Fibroblast of the aortic adventitia (primary cell): Measurements from ENCODE around the gene CFAP251. TPM values are rescaled to one million over a fixed set of nuclear protein-coding genes. Genes with fewer than 3 reads are reported as not detected.

Experiments
- DNase-seq: peaks from one replicate; pipeline ENCODE4 v3.0.0-alpha.2; 2010; ENCODE audit warnings: low read depth
- H3K4me3 ChIP-seq: 2 replicates; pipeline ENCODE4 v1.5.1; 2011; ENCODE audit warnings: low read depth, mild to moderate bottlenecking, control low read depth, low read length, moderate library complexity
- total RNA-seq: library from RNA; depleted of rRNA; stranded (reverse); fragments of >200 nt; gene quantifications from 2 replicates; pipeline ENCODE4 v1.2.3, GENCODE V29; 2012; ENCODE audit warnings: low replicate concordance
- TF ChIP-seq, protein P1 (sequence below): IDR thresholded peaks from 2 replicates; pipeline ENCODE4 v1.5.1; 2011; ENCODE audit warnings: mild to moderate bottlenecking, low read length, control low read depth, inconsistent platforms; ENCODE audit not compliant: insufficient read depth

The CFAP251 gene
- total RNA-seq, 1 donor: 8.8 TPM

DNA sequence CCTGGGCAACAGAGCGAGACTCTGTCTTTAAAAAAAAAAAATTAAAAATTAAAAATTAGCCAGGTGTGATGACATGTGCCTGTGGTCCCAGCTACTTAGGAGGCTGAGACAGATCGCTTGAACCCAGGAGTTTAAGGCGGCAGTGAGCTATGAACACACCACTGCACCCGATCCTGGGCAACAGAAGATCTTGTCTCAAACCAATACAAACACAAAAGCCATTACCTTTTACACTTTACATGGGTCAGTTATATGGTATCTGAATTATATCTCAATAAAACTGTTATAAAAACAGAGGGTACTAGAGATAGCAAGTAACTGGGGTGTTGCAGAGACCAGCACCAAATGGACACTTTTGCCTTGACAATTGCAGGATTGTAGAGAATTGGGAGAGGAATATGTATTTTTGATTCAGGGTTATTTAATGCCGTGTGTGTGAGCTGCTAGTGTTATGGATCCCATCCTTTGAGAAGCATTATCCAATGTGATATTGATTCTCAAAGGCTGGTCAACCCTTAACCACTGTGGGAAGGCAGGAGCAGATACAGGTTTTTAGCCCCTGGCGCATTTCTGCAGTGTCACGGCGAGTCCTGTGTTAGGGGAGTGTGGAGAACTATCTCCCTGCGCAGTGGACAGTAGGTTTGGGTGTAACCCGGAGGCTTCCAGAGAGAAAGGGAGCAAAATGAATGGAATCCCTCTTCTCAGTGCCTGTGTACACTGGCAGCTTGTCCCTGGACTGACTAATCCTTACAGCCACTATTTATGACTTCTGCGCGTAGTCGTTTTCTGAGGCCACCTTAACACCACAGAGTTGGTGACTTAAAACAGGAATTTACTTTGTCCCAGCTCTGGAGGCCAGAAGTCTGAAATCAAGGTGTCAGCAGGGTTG, 25.5 kb upstream of the CFAP251 start:
- H3K4me3 ChIP-seq: no peak overlapping the region
- DNase-seq: no peak
- TF ChIP-seq, protein P1, sequence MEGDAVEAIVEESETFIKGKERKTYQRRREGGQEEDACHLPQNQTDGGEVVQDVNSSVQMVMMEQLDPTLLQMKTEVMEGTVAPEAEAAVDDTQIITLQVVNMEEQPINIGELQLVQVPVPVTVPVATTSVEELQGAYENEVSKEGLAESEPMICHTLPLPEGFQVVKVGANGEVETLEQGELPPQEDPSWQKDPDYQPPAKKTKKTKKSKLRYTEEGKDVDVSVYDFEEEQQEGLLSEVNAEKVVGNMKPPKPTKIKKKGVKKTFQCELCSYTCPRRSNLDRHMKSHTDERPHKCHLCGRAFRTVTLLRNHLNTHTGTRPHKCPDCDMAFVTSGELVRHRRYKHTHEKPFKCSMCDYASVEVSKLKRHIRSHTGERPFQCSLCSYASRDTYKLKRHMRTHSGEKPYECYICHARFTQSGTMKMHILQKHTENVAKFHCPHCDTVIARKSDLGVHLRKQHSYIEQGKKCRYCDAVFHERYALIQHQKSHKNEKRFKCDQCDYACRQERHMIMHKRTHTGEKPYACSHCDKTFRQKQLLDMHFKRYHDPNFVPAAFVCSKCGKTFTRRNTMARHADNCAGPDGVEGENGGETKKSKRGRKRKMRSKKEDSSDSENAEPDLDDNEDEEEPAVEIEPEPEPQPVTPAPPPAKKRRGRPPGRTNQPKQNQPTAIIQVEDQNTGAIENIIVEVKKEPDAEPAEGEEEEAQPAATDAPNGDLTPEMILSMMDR: no peak

DNA sequence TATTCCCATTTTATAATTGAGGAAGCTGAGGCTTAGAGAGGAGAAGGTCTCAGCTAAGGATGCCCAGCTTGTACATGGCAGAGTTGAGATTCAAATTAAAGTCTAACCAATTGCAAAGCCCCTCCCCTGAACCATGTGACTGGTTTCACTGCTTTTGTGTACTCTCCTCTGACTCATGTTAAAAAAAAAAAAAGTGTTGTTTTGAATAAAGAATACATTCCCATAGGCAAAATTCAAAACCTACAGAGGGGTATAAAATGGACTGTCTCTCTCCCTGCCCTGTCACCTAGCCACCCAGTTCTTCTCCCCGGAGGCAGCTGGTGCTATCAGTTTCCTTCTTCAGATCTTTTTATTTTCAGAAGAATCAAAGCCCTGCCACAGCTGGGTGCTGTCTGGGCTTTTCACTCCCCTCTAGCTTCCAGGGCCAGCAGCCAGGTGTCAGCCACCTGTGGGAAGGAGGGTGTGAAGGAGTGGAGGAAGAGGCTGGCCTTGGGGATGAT, 24.4 kb upstream of the CFAP251 start:
- peak; percentile 77 for DNase-seq
- TF ChIP-seq, protein P1: no peak
- peak overlapping the region; percentile 13 for H3K4me3 ChIP-seq

DNA sequence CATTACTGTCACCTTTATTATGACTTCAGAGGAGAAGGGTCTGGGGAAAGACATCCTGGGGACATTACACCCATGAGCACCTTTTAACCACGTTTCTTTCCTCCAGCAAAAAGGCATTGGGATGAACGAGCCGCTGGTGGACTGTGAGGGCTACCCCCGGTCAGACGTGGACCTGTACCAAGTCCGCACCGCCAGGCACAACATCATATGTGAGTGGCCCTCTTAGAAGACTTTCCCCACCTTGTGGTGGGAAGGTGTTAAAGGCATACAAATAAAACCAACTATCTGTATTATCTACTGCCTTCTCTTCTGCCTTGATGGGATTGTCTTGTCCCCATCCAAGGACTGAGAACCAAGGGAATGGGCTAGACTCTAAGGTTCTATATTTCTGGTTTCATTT, 23.8 kb upstream of the CFAP251 start:
- TF ChIP-seq, protein P1: peak; percentile 45
- no peak overlapping the region for H3K4me3 ChIP-seq

DNA sequence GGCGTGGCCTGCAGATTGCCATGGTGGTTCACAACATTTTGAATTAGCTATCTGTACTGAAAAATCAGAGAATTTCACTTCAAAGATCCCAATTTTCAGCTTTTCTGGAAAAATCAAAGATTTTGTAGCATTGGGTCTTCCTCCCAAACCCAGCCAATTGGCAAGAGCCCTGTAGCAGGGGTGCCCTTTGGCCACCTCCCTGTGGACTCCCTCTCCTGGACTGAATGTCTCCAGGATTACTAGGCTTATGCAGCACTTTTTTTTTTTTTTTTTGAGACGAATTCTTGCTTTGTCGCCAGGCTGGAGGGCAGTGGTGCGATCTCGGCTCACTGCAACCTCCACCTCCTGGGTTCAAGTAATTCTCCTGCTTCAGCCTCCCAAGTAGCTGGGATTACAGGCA, 20.1 kb upstream of the CFAP251 start:
- no peak for DNase-seq
- no peak overlapping the region for H3K4me3 ChIP-seq
- TF ChIP-seq, protein P1: no peak

More for the DNA sequence above, 23.8 kb upstream of the CFAP251 start:
- DNase-seq: peak; percentile 68

DNA sequence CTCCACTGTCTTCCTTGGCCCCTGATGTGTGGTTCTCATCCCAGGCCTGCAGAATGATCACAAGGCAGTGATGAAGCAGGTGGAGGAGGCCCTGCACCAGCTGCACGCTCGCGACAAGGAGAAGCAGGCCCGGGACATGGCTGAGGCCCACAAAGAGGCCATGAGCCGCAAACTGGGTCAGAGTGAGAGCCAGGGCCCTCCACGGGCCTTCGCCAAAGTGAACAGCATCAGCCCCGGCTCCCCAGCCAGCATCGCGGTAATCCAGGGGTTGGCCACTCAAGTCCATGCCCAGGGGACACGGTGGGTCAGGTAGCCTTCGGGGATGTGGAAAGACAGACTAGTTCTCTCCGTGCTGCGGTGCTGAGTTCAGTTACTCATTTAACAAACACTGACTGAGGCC, 18.8 kb upstream of the CFAP251 start:
- TF ChIP-seq, protein P1: no peak
- no peak overlapping the region for H3K4me3 ChIP-seq
- DNase-seq: no peak

DNA sequence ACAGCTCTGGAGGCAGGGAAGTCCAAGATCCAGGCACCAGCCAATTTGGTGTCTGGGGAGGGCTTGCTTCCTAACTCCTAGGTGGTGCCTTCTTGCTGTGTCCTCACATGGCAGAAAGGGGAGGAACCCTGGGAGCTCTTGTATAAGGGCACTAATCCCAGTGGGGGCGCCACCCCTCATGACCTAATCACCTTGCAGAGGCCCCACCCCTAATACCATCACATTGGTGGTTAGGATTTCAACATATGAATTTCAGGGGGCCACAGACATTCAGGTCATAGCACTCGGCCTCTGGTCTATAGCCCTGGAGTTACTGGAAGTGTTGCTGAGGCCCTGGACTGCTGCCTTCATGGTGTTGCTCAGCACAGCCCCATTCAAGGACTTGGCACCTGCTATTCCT, 15.2 kb upstream of the CFAP251 start:
- H3K4me3 ChIP-seq: no peak overlapping the region
- peak; percentile 40 for DNase-seq
- TF ChIP-seq, protein P1: no peak
